BE2C (cell line): ENCODE data around the gene CCDC57.
A peak's percentile ranks its signal among the peaks of the same experiment; 100 is the strongest.

Source experiments
- DNase-seq: peaks from one replicate; pipeline ENCODE4 v3.0.0-alpha.2; 2020
- H3K27me3 ChIP-seq: fragments of 250-450 bp; sonication (Bioruptor Pico); 2 replicates; pipeline ENCODE4 v1.5.1; 2020; ENCODE audit warnings: mild to moderate bottlenecking
- H3K36me3 ChIP-seq: fragments of 250-450 bp; sonication (Bioruptor Pico); 2 replicates; pipeline ENCODE4 v1.5.1; 2020; ENCODE audit warnings: mild to moderate bottlenecking
- H3K4me1 ChIP-seq: fragments of 250-450 bp; sonication (Bioruptor Pico); 2 replicates; pipeline ENCODE4 v1.5.1; 2020
- H3K4me3 ChIP-seq: 2 replicates; pipeline ENCODE4 v1.5.1; 2011; ENCODE audit warnings: low read depth, low read length
- H3K9me3 ChIP-seq: fragments of 250-450 bp; sonication (Bioruptor Pico); 2 replicates; pipeline ENCODE4 v1.5.1; 2020
- CTCF ChIP-seq: IDR thresholded peaks from 2 replicates; pipeline ENCODE4 v1.5.1; 2012; ENCODE audit warnings: mild to moderate bottlenecking, low read depth, low read length

The CCDC57 gene

DNA sequence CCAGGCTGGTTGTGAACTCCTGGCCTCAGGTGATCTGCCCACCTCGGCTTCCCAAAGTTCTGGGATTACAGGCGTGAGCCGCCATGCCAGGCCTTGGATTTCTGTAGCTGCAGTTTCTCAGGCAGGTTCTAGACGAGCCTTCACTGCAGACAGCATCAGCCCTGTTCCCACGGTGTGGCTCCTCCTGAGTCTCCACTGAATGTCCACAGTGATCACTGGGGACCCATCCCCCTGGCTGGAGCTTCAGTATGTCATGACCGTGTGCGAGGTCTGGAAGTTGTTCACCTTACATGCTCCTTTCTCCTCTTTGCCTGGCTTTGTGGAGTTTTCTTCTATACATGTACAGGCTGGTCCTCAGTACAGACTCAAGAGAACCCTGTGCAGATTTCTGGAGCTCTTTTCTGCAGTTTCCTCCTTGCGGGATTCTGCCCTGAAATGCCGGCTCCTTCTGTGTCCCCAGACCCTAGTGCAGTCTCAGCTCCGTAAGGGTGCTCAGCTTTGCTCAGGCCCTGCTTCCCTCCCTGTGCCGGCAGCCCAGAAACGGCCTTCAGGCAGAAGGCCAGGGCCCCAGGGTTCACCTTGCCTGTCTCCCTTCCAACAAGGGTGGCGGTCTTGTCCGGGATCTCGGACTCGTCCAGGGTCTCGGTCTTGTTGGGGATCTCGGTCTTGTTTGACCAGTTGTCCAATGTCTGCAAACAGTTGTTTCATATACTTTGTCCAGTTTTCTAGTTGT, 100.3 kb downstream of the CCDC57 start:
- H3K9me3 ChIP-seq, result no peaks in the 10 kb centered on the region
- H3K4me1 ChIP-seq, result peaks cover under 1% of the 10 kb centered on the region; the same call in 1 of the 2 replicates
- H3K36me3 ChIP-seq, result peaks cover 3% of the 10 kb centered on the region; the same call in 1 of the 2 replicates
- no peak overlapping the region for H3K4me3 ChIP-seq
- DNase-seq, result no peak
- TF ChIP-seq CTCF, result no peak
- H3K27me3 ChIP-seq, result no peaks in the 10 kb centered on the region

GRCh38 chr17:82110298-82110697, 102.3 kb downstream of the CCDC57 start:
- Histone ChIP-seq H3K4me3 (no peak overlapping the region), H3K27me3 (no peaks in the 10 kb centered on the region), H3K36me3 (peaks cover 4% of the 10 kb centered on the region; the same call in 1 of the 2 replicates), H3K4me1 (peaks cover 18% of the 10 kb centered on the region), H3K9me3 (no peaks in the 10 kb centered on the region)
- no peak for TF ChIP-seq CTCF
- DNase-seq, result no peak

DNA sequence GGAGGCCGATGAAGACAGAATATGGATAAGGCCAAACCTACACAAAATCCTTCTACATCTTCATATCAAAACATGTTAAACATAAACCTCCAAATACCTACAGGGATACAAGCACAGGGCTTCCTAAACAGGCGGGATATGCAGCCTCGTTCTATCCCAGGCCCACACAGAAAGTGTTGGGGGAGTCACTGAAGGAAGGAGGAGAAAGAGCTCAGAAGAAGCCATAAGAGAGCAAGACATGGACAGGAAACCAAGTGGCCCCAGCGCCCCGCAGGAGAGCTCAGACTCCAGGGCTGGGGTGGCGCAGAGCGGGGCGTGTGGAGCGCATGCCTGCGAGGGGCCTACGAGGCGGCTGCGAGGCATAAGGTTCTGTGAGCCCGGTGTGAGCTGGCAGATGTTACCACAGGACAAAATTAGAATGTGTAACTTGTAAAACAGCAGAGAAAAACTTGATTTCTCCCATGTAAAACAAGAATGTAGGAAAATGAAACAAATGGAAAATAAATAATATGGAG, 103.6 kb downstream of the CCDC57 start:
- Histone ChIP-seq H3K9me3 (no peaks in the 10 kb centered on the region; the same call in 1 of the 2 replicates), H3K4me3 (no peak overlapping the region), H3K36me3 (peaks cover 4% of the 10 kb centered on the region; the same call in 1 of the 2 replicates), H3K27me3 (no peaks in the 10 kb centered on the region), H3K4me1 (peaks cover 22% of the 10 kb centered on the region)
- no peak for TF ChIP-seq CTCF
- DNase-seq, result no peak

DNA sequence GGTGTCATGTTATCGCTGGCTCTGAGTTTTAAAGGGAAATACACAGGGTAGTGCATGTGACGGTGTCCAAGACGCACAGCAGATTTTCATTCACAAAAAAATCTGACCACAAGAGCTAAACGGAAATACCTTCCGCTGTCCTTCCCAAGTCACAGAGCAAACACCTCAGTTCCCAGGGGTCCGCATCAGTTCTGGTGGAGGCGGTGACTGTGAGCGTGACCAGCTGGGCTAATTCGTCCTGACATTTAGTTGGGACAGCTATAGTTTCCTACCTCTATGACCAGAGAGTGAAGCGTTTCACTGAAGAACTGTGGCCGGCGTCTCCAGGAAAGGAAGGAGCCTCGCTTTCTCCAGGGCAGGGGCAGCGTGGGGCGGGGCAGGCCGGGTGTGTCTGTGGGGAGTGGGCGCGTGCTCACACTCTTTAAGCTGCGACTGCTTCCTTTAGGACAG, 104.1 kb downstream of the CCDC57 start:
- H3K36me3 ChIP-seq, result peaks cover 4% of the 10 kb centered on the region; the same call in 1 of the 2 replicates
- DNase-seq, result no peak
- no peak overlapping the region for H3K4me3 ChIP-seq
- no peaks in the 10 kb centered on the region; the same call in 1 of the 2 replicates for H3K9me3 ChIP-seq
- peaks cover 27% of the 10 kb centered on the region for H3K4me1 ChIP-seq
- no peak for TF ChIP-seq CTCF
- H3K27me3 ChIP-seq, result no peaks in the 10 kb centered on the region

DNA sequence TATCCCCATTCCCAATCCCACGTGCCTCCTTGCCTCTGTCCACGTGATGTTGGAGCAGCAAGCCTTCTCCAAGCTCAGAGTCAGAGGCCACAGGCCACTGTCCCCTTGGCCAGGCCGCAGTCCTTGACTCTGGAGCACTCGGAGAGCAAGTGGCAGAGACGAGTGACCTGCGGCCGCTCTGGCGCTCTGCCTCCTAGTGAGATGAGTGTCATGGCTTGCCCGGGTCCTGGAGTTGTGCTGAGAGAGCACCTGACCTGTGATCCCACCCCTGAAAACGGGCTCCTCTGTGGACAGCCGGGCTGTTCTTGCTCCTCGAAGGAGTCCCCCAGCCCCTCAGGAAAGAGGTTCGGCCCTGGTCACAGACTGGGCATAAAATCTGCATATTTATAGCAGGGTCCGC, 104.6 kb downstream of the CCDC57 start:
- Histone ChIP-seq H3K27me3 (no peaks in the 10 kb centered on the region), H3K36me3 (peaks cover 4% of the 10 kb centered on the region; the same call in 1 of the 2 replicates), H3K4me3 (no peak overlapping the region), H3K9me3 (no peaks in the 10 kb centered on the region; the same call in 1 of the 2 replicates), H3K4me1 (peaks cover 28% of the 10 kb centered on the region)
- TF ChIP-seq CTCF, result no peak
- no peak for DNase-seq

GRCh38 chr17:82107341-82107860, 105.2 kb downstream of the CCDC57 start:
- Histone ChIP-seq H3K36me3 (peaks cover 4% of the 10 kb centered on the region; the same call in 1 of the 2 replicates), H3K9me3 (no peaks in the 10 kb centered on the region; the same call in 1 of the 2 replicates), H3K4me3 (no peak overlapping the region), H3K4me1 (peaks cover 28% of the 10 kb centered on the region), H3K27me3 (no peaks in the 10 kb centered on the region)
- TF ChIP-seq CTCF, result peak; percentile 41
- peak; percentile 39 for DNase-seq
